ENCODE results near the gene OPCML.

Gene OPCML

DNA sequence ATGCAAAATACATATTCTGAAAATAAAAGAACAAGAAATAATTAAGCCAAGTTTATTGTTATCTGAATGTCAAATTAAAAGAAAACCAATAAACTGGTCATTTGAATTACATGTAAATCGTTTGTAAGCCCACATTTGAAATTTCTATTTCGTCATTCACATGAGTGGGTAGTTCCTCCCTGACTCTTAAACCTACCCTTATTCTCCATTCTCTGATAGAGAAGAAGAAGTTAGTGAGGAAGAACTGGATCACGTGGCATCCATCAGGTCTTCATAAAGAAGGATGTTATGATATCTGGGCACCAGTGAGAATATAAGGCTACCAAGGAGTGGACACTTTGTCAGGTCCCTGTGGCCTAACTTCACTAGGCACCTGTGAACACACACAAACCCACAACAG is 328.1 kb downstream of the OPCML start:
- TF ChIP-seq, protein P1, sequence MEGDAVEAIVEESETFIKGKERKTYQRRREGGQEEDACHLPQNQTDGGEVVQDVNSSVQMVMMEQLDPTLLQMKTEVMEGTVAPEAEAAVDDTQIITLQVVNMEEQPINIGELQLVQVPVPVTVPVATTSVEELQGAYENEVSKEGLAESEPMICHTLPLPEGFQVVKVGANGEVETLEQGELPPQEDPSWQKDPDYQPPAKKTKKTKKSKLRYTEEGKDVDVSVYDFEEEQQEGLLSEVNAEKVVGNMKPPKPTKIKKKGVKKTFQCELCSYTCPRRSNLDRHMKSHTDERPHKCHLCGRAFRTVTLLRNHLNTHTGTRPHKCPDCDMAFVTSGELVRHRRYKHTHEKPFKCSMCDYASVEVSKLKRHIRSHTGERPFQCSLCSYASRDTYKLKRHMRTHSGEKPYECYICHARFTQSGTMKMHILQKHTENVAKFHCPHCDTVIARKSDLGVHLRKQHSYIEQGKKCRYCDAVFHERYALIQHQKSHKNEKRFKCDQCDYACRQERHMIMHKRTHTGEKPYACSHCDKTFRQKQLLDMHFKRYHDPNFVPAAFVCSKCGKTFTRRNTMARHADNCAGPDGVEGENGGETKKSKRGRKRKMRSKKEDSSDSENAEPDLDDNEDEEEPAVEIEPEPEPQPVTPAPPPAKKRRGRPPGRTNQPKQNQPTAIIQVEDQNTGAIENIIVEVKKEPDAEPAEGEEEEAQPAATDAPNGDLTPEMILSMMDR (IDR thresholded peaks at IDR 0.05; ENCODE audit: insufficient read depth, low read length), result no peak
- no peak for TF ChIP-seq SPI1 (IDR thresholded peaks at IDR 0.05; ENCODE audit: borderline replicate concordance, low read depth)
- no peak for TF ChIP-seq GABPA (IDR thresholded peaks at IDR 0.05; ENCODE audit: low read depth)
- no peak for TF ChIP-seq POLR2AphosphoS5 (IDR thresholded peaks at IDR 0.05; ENCODE audit: low read depth)
- TF ChIP-seq, protein P2, sequence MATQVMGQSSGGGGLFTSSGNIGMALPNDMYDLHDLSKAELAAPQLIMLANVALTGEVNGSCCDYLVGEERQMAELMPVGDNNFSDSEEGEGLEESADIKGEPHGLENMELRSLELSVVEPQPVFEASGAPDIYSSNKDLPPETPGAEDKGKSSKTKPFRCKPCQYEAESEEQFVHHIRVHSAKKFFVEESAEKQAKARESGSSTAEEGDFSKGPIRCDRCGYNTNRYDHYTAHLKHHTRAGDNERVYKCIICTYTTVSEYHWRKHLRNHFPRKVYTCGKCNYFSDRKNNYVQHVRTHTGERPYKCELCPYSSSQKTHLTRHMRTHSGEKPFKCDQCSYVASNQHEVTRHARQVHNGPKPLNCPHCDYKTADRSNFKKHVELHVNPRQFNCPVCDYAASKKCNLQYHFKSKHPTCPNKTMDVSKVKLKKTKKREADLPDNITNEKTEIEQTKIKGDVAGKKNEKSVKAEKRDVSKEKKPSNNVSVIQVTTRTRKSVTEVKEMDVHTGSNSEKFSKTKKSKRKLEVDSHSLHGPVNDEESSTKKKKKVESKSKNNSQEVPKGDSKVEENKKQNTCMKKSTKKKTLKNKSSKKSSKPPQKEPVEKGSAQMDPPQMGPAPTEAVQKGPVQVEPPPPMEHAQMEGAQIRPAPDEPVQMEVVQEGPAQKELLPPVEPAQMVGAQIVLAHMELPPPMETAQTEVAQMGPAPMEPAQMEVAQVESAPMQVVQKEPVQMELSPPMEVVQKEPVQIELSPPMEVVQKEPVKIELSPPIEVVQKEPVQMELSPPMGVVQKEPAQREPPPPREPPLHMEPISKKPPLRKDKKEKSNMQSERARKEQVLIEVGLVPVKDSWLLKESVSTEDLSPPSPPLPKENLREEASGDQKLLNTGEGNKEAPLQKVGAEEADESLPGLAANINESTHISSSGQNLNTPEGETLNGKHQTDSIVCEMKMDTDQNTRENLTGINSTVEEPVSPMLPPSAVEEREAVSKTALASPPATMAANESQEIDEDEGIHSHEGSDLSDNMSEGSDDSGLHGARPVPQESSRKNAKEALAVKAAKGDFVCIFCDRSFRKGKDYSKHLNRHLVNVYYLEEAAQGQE (IDR thresholded peaks at IDR 0.05; ENCODE audit: insufficient replicate concordance, low read depth), result no peak
- DNase-seq (ENCODE audit: low read depth in 1 of 2, low spot score in 1 of 2), result no peak
- no peaks in the 10 kb centered on the region for H3K27me3 ChIP-seq (ENCODE audit: insufficient read depth, poor library complexity, severe bottlenecking)
- no peak overlapping the region for H3K27ac ChIP-seq (replicated peaks)
- no peak overlapping the region for H3K4me3 ChIP-seq (replicated peaks; ENCODE audit: insufficient read depth, low read length)

DNA sequence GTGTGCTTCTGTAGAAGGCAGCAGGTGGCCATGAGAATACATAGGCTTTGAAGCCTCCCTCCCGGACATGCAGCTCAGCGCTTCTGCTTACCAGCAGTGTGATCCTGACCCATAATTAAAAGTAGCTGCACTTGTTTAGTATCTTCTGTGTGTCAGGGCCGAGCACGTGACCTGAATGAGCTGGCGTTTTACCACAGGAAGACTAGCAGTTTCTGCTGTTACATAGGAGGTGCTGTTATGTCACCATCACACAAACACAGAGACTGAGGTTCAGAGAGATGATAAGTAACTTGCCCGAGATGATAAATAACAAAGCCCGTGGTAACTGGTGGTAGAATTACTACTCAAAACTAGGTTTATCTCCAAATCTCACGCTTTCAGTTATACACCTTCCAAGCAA is 329.5 kb downstream of the OPCML start:
- H3K4me3 ChIP-seq (replicated peaks; ENCODE audit: insufficient read depth, low read length), result no peak overlapping the region
- no peaks in the 10 kb centered on the region for H3K27me3 ChIP-seq (ENCODE audit: insufficient read depth, poor library complexity, severe bottlenecking)
- H3K27ac ChIP-seq (replicated peaks), result no peak overlapping the region
- no peak for TF ChIP-seq SPI1 (IDR thresholded peaks at IDR 0.05; ENCODE audit: borderline replicate concordance, low read depth)
- TF ChIP-seq, protein P2 (IDR thresholded peaks at IDR 0.05; ENCODE audit: insufficient replicate concordance, low read depth), result no peak
- TF ChIP-seq, protein P1 (IDR thresholded peaks at IDR 0.05; ENCODE audit: insufficient read depth, low read length), result no peak
- TF ChIP-seq POLR2AphosphoS5 (IDR thresholded peaks at IDR 0.05; ENCODE audit: low read depth), result no peak
- no peak for TF ChIP-seq GABPA (IDR thresholded peaks at IDR 0.05; ENCODE audit: low read depth)
- DNase-seq (ENCODE audit: low read depth in 1 of 2, low spot score in 1 of 2), result no peak

DNA sequence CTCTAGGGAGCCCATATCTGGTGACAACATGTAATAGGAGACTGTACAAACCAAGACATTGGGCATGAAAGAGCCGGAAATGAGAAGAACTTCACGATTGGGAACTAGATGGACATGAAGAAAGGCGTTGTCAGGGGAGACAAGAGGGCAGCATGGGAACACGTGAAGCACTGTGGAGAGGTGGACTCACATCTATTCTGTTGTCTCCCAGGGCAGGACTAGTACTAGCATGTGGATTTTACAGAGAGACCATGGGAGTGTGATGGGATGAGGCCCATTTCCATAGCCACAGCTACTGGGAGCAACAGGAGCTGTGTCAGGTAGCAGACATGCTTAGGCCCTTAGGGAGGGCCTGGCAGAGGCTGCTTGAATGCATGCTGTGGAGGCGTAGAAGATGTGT is 333.9 kb downstream of the OPCML start:
- Histone ChIP-seq H3K27me3 (ENCODE audit: insufficient read depth, poor library complexity, severe bottlenecking) (no peaks in the 10 kb centered on the region), H3K27ac (replicated peaks) (no peak overlapping the region), H3K4me3 (replicated peaks; ENCODE audit: insufficient read depth, low read length) (no peak overlapping the region)
- TF ChIP-seq SPI1 (IDR thresholded peaks at IDR 0.05; ENCODE audit: borderline replicate concordance, low read depth), result no peak
- no peak for DNase-seq (ENCODE audit: low read depth in 1 of 2, low spot score in 1 of 2)

DNA sequence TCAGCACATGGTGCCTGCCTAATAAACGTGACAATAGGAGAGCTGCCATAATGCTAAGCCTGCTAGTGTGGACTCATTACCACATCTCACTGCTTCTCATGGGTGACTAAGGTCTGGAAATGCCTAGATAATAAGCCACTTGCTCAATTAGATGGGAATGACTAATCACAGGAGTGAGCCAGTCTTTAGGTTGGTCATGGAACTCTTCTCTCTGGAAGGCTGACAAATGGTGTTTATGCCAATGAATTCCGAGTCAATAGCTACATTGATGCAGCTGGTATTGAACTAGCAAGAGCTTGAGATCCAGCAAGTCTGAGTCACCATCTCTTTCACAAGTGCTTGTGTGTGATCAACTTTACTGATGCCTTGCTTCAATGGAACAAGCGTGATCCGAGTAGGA is 334.9 kb downstream of the OPCML start:
- no peaks in the 10 kb centered on the region for H3K27me3 ChIP-seq (ENCODE audit: insufficient read depth, poor library complexity, severe bottlenecking)
- no peak overlapping the region for H3K4me3 ChIP-seq (replicated peaks; ENCODE audit: insufficient read depth, low read length)
- TF ChIP-seq GABPA (IDR thresholded peaks at IDR 0.05; ENCODE audit: low read depth), result no peak
- TF ChIP-seq, protein P1 (IDR thresholded peaks at IDR 0.05; ENCODE audit: insufficient read depth, low read length), result no peak
- TF ChIP-seq, protein P2 (IDR thresholded peaks at IDR 0.05; ENCODE audit: insufficient replicate concordance, low read depth), result no peak
- no peak for TF ChIP-seq SPI1 (IDR thresholded peaks at IDR 0.05; ENCODE audit: borderline replicate concordance, low read depth)
- TF ChIP-seq POLR2AphosphoS5 (IDR thresholded peaks at IDR 0.05; ENCODE audit: low read depth), result no peak
- H3K27ac ChIP-seq (replicated peaks), result no peak overlapping the region
- no peak for DNase-seq (ENCODE audit: low read depth in 1 of 2, low spot score in 1 of 2)

Data from HL-60 (cell line).